Right cardiac atrium (tissue), 5 donors: Measurements from ENCODE around the gene PDPR. TPM values are rescaled to one million over a fixed set of nuclear protein-coding genes. Genes with fewer than 3 reads are reported as not detected.
"Not testable (repeated sequence)": the region's sequence is repeated elsewhere in the genome, so short reads cannot be mapped to it uniquely, and the experiment has no call there.

Experiments
- ATAC-seq, 2 donors: fragments of 200-7000 bp; cut with Tn5 transposase; one replicate each; pipeline versions ENCODE4 v1.8.0 to v1.9.1; 2020; ENCODE audit warnings: moderate library complexity in 2 of 2, mild to moderate bottlenecking in 1 of 2
- DNase-seq, 3 donors: peaks; one replicate each; pipeline ENCODE4 v3.0.0-alpha.2; 2020
- H3K27ac ChIP-seq: one replicate; pipeline ENCODE4 v1.5.1; 2013; ENCODE audit warnings: mild to moderate bottlenecking, low read length, control low read depth, moderate library complexity
- H3K27me3 ChIP-seq: one replicate; pipeline ENCODE4 v1.6.1; 2013; ENCODE audit not compliant: control insufficient read depth, insufficient read depth
- H3K4me1 ChIP-seq: one replicate; pipeline ENCODE4 v1.6.1; 2013; ENCODE audit warnings: low read length; ENCODE audit not compliant: control insufficient read depth, insufficient read depth
- H3K4me3 ChIP-seq: one replicate; pipeline ENCODE4 v1.5.1; 2013; ENCODE audit warnings: low read length, control low read depth
- H3K9me3 ChIP-seq: one replicate; pipeline ENCODE4 v1.6.1; 2013; ENCODE audit warnings: low read length; ENCODE audit not compliant: control insufficient read depth
- WGBS: extraction: QIAGEN DNeasy Blood & Tissue Kit; methylation state at CpG from one replicate; pipeline ENCODE4 v1.1.7; 2013; 5-methylcytosine and 5-hydroxymethylcytosine counted together
- intact Hi-C, 4 donors: fragments of 100-400 bp; cut with DNase I; formaldehyde crosslinking; loops; one replicate each; pipeline versions ENCODE4 v1.11.0 to v1.14.0; 2022 to 2023
- long read RNA-seq, 4 donors: library from polyadenylated mRNA; unstranded; transcript quantifications; one replicate each; pipeline ENCODE4 v2.0.0, GENCODE V29; 2020 to 2021
- polyA plus RNA-seq: library from polyadenylated mRNA; stranded (reverse); fragments of 200-250 nt; gene quantifications from one replicate; pipeline ENCODE4 v1.2.3, GENCODE V29; 2013
- total RNA-seq, 4 donors: library from RNA; stranded (reverse); fragmentation: NEBNext Ultra II Directional; extraction: Animal tissue kit (Norgen Biotek cat#: 25700); gene quantifications; one replicate each; pipeline ENCODE4 v1.2.1, GENCODE V29; 2021
- donor health status: healthy with polysubstance abuse.
- donor health status: DM: no; HTN: yes; CAD: no.
- donor health status: DM: no; HTN: no; CAD: no.
- donor health status: DM: no; HTN: yes; CAD: no; lungs with severe emphysema.
- donor health status: DM: yes; HTN: yes; CAD: no.

Gene PDPR
- 10 to 100 TPM; 20.2 to 36.3 (median 26.4) TPM for total RNA-seq
- 8.4 TPM for polyA plus RNA-seq
- long read RNA-seq, donor 1, partial matches to known transcripts: 6 of 33 reads
- long read RNA-seq, donor 1, other reads (novel, unspliced or antisense): 27 of 33 reads
- long read RNA-seq, donor 2, partial matches to known transcripts: 1 of 7 reads
- long read RNA-seq, donor 2, other reads (novel, unspliced or antisense): 6 of 7 reads
- long read RNA-seq, donor 3, partial matches to known transcripts: 13 of 58 reads
- long read RNA-seq, donor 3, other reads (novel, unspliced or antisense): 45 of 58 reads
- long read RNA-seq, donor 4, partial matches to known transcripts: 2 of 6 reads
- long read RNA-seq, donor 4, other reads (novel, unspliced or antisense): 4 of 6 reads

DNA sequence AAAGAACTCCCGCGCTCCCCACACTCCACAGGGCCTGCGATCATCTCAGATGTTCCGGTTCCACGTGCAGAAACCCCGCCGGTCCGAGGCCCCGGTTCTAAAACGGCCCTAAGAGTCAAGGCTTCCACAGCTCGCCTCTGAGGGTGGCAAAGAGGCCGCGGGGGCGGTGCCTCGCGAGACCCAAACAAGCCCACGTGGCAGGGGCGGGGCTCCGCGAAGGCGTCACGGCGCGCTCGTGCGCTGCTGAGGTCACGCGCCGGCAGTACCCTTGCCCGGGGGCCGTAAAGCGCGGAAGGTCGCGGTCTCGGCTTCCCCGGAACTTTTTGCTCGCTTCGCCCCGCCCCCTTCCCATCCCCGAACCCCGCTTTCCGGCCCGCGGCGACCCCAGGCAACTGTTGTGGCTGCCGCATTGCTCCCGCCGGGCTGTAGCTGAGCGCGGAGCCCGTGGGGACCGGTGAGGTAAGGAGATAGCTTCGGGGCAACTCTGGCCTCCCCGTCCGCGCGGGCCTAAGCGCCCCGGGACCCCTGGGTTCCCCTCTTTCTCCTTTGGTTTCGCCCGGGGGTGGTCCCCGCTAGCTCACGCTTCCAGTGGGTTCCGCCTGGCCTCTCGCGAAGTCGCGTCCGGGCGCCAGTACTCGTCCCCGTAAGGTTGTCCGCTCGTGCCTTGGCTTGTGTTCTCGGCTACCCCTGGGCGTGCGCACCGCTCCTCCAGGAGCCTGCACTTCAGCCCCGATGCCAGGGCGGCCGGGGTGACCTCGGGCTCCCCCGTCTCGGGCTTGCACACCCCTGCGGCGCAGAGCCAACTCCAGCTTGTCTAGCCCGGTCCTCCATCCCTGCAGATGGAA lies at the start of gene PDPR:
PDPR (plus strand) TSS at position 351 of the 845 bp plus-strand sequence. CDS start 6,161 bp downstream, outside the sequence.
- intact Hi-C loops, H3K9me3 ChIP-seq, H3K27me3 ChIP-seq, H3K4me1 ChIP-seq: not testable (repeated sequence)
- ATAC-seq (peak; percentile 99), DNase-seq (peak; percentile 96 to 99 (median 99))
- Histone ChIP-seq H3K4me3 (peak within 1 kb of the TSS; percentile 48), H3K27ac (peak within 1 kb of the TSS; percentile 98)
- under 1% methylated on average over 82 of the region's 88 CpGs for WGBS

GRCh38 chr16:70064841-70065370 lies 49.2 kb upstream of the PDPR start:
- H3K4me1 ChIP-seq, H3K27me3 ChIP-seq, H3K9me3 ChIP-seq, intact Hi-C loops: not testable (repeated sequence)
- DNase-seq (peak; percentile 59 to 77 (median 74)), ATAC-seq (peak; percentile 40 to 52)
- H3K4me3 ChIP-seq: peak overlapping the region; percentile 36
- WGBS: 2% methylated on average over 22 of the region's 22 CpGs
- peak overlapping the region; percentile 49 for H3K27ac ChIP-seq

DNA sequence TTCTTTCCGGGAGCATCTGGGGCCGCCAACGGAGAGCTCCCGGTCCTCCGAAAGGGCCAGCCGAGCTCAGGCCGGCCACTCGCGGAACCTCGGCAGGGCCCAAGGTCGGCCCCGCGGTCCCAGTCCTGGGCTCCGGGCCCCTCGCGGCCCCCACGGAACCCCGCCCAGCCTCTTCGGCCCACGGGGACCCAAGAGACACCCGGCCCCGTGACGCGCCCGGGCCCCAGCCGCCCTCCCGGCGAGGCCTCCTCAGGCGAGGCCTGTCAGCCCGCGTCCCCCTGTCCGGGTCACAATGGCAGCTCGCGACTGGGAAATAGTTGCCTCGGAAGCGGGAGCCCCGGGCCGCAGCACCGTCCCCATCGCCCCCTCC lies 48.8 kb upstream of the PDPR start:
- 0% methylated on average over 33 of the region's 40 CpGs for WGBS
- H3K4me3 ChIP-seq: peak overlapping the region; percentile 36

GRCh38 chr16:70065746-70066658 lies 48.1 kb upstream of the PDPR start:
- H3K27me3 ChIP-seq, H3K4me1 ChIP-seq, H3K9me3 ChIP-seq, intact Hi-C loops: not testable (repeated sequence)
- Histone ChIP-seq H3K4me3 (peak overlapping the region; percentile 36), H3K27ac (peak overlapping the region; percentile 49)
- under 1% methylated on average over 62 of the region's 62 CpGs for WGBS
- ATAC-seq (peak; percentile 95 to 96), DNase-seq (peak; percentile 88 to 96 (median 95))

More for the DNA sequence above, 48.8 kb upstream of the PDPR start:
- H3K4me1 ChIP-seq, intact Hi-C loops, H3K27me3 ChIP-seq, H3K9me3 ChIP-seq: not testable (repeated sequence)
- H3K27ac ChIP-seq: peak overlapping the region; percentile 49
- ATAC-seq (peak; percentile 65 to 71), DNase-seq (peak in 1 of 3 donors; percentile 60)

DNA sequence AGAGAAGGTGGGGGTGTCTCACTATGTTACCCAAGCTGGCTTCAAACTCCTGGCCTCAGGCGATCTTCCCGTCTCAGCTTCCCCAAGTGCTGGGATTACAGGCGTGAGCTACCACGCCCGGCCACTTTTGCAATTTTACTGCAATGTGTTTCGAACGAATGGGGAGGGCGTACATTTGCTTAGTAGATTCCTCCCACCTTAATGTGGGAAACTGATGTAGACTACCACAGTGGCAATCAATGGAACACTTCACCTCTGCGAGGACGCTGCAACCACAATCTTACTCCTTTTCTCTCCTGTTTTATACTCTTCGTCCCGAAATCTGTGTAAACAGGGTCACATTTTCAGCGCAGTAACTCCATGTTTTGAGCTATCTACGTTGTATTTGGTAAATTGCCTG lies 47.4 kb upstream of the PDPR start:
- H3K27ac ChIP-seq, intact Hi-C loops: not testable (repeated sequence)

DNA sequence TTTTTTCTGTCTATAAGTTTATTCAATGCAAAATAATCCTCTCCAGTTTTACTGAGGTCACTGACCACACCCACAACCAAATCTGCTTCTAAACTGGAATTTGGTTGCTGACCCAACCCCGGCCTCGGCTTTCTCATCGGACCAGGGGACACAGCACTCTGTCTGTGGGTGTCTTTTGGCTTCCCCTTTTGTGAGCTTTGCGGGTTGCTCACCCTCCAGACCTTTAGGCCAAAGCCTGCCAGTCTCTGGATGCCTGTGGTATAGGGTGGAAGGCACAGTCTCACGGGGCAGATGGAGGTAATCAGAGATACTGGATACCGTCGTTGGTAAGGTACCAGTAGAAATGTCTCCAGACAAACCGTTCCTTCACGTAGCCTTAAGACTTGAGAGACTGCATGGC lies 35.1 kb upstream of the PDPR start:
- intact Hi-C loops, H3K4me1 ChIP-seq, H3K27ac ChIP-seq, DNase-seq, H3K4me3 ChIP-seq, H3K27me3 ChIP-seq, ATAC-seq, H3K9me3 ChIP-seq: not testable (repeated sequence)
- WGBS: 88% methylated on average over 9 of the region's 9 CpGs

More for the DNA sequence above, 47.4 kb upstream of the PDPR start:
- peak in 1 of 3 donors; percentile 48 for DNase-seq
- H3K9me3 ChIP-seq, ATAC-seq, H3K4me1 ChIP-seq, H3K27me3 ChIP-seq: not testable (repeated sequence)
- WGBS: 34% methylated on average over 12 of the region's 14 CpGs
- H3K4me3 ChIP-seq: peak overlapping the region; percentile 36

- H3K27me3 ChIP-seq, intact Hi-C loops, DNase-seq, H3K27ac ChIP-seq, ATAC-seq, H3K4me3 ChIP-seq, H3K9me3 ChIP-seq, H3K4me1 ChIP-seq: not testable (repeated sequence)
- WGBS: 42% methylated on average over 7 of the region's 7 CpGs
These were observed 32.9 kb upstream of the PDPR start for GRCh38 chr16:70081219-70081618.

DNA sequence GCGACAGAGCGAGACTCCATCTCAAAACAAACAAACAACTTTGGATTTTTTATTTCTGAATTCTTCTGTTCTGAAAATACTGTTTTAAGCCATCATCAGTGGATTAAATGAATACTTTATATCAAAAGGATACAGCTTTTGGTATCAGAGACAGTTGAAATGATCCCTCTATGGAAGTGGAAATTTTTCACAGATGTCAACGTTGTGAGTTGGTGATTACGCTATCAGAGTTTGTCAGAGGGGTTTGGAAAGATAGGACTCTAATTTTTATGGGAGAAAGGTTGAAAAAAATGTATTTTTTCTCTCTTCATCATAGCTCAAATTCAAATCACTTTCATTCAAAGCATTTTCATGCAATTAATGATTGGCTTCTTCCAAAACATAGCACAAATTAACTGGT lies 30.2 kb upstream of the PDPR start:
- DNase-seq, H3K27ac ChIP-seq, H3K4me1 ChIP-seq, intact Hi-C loops, H3K9me3 ChIP-seq, H3K4me3 ChIP-seq, H3K27me3 ChIP-seq, ATAC-seq: not testable (repeated sequence)
- 67% methylated on average over 4 of the region's 4 CpGs for WGBS

DNA sequence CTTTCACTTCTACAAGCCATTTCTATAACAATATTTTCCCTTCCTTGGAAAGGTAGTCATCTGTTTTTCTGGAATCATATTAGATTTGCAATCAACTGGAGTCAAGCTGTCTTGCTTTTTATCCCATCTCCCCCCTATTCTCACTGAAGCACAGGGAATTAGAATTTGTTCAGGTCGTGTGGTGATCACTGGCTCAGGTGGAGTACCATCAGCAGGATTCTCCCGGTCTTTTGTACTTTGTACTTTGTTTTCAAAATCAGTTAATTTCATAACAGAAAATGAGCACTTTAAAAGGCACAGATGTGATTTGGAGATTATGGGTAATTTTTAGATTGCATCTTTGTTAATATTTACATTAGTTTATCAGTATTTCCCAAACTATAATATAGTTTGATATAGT lies 26.0 kb upstream of the PDPR start:
- intact Hi-C loops, H3K4me3 ChIP-seq, DNase-seq, H3K27ac ChIP-seq, H3K9me3 ChIP-seq, ATAC-seq, H3K4me1 ChIP-seq, H3K27me3 ChIP-seq: not testable (repeated sequence)
- WGBS: 62% methylated on average over 2 of the region's 2 CpGs

- H3K27me3 ChIP-seq, intact Hi-C loops, ATAC-seq, H3K9me3 ChIP-seq, H3K4me1 ChIP-seq, H3K27ac ChIP-seq, DNase-seq, H3K4me3 ChIP-seq: not testable (repeated sequence)
- WGBS: 100% methylated on average over 2 of the region's 4 CpGs
These were observed 25.3 kb upstream of the PDPR start for GRCh38 chr16:70088877-70089276.
